Measurements from ENCODE around the gene ZNF780A. TPM values are rescaled to one million over a fixed set of nuclear protein-coding genes. Genes with fewer than 3 reads are reported as not detected.

The ZNF780A gene
- total RNA-seq, 4 donors from 2014 or later = 9.4 to 22.1 (median 15.5) TPM

- no peak for ATAC-seq
- Histone ChIP-seq H3K27ac (no peak overlapping the region), H3K4me3 (no peak overlapping the region), H3K27me3 (peaks cover 23% of the 10 kb centered on the region), H3K4me1 (no peaks in the 10 kb centered on the region), H3K9me3 (no peaks in the 10 kb centered on the region), H3K36me3 (no peaks in the 10 kb centered on the region)
- TF ChIP-seq POLR2AphosphoS5 (IDR thresholded peaks at IDR 0.05) (no peak), EP300 (IDR thresholded peaks at IDR 0.05) (no peak), CTCF (IDR thresholded peaks at IDR 0.05) (no peak), POLR2A (IDR thresholded peaks at IDR 0.05) (no peak)
- WGBS, 2 donors (ENCODE audit: low coverage in 1 of 2) = 73 to 75% methylated on average over 1 of the region's 1 CpG
These were observed 11.1 kb upstream of the ZNF780A start for GRCh38 chr19:40101813-40102212.

DNA sequence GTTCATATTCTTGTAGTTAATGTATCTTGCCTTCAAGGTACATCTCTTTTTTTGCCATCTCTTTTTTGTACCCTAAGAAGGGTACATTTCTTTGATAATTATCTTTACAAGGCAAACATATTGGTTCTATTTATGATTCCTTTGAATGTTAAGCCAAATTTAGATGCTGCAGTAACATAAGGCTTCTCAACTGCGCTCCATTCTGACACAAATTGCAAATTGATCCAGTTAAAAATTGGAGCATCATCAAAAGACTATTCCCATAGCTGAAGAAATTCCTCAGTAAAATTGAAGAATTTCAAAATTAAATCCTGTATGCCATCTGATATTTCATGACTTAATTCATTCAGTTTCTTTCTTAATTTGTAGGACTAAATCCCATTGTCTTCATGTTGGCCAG lies 2.7 kb upstream of the ZNF780A start:
- ATAC-seq = no peak
- WGBS, 2 donors (ENCODE audit: low coverage in 1 of 2) = 88 to 89% methylated on average over 1 of the region's 1 CpG
- H3K27ac ChIP-seq = no peak overlapping the region

GRCh38 chr19:40091205-40092129 lies 724 bp upstream of the ZNF780A start:
- peak overlapping the region; percentile 72 to 97 for H3K4me3 ChIP-seq
- H3K27ac ChIP-seq = peak overlapping the region; percentile 87 to 97 (median 94)
- no peak for ATAC-seq
- H3K36me3 ChIP-seq = no peaks in the 10 kb centered on the region
- 28 to 34% methylated on average over 8 of the region's 10 CpGs for WGBS, 2 donors (ENCODE audit: low coverage in 1 of 2)
- peaks cover 18% of the 10 kb centered on the region for H3K27me3 ChIP-seq
- H3K4me1 ChIP-seq = peaks cover 0 to 26% (median 2%) of the 10 kb centered on the region in 3 donors
- TF ChIP-seq POLR2A (IDR thresholded peaks at IDR 0.05) (no peak), EP300 (IDR thresholded peaks at IDR 0.05) (no peak), CTCF (IDR thresholded peaks at IDR 0.05) (no peak), POLR2AphosphoS5 (IDR thresholded peaks at IDR 0.05) (no peak)
- H3K9me3 ChIP-seq = no peaks in the 10 kb centered on the region

More for the DNA sequence above, 2.7 kb upstream of the ZNF780A start:
- Histone ChIP-seq H3K27me3 (peaks cover 35% of the 10 kb centered on the region), H3K4me3 (no peak overlapping the region), H3K4me1 (peaks cover 0 to 21% (median 2%) of the 10 kb centered on the region in 3 donors), H3K36me3 (no peaks in the 10 kb centered on the region), H3K9me3 (no peaks in the 10 kb centered on the region)
- no peak for TF ChIP-seq EP300 (IDR thresholded peaks at IDR 0.05)

DNA sequence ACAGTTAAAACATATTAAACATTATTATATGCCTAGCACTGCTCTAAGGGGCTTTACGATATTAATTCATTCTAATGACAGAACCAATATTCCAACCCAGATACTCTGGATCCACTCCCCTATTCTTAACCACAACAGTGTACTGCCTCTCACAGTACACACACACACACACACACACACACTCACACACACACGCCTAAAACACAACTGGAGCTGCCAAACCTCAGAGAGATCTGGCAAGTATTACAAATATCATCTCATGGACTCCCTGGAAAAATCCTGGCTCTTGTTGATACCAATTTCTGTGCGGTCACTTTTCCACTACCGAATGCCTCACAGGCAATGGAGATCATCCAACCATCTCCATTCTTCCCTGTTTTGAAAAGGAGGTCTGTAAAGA lies 1.3 kb downstream of the ZNF780A start:
- no peaks in the 10 kb centered on the region for H3K27me3 ChIP-seq
- H3K9me3 ChIP-seq = no peaks in the 10 kb centered on the region
- H3K4me3 ChIP-seq = peak overlapping the region; percentile 72 to 97
- peaks cover 0 to 26% (median 2%) of the 10 kb centered on the region in 3 donors for H3K4me1 ChIP-seq
- peaks cover 0 to 6% of the 10 kb centered on the region in 2 donors for H3K36me3 ChIP-seq
- no peak for ATAC-seq
- peak overlapping the region in 3 of 4 donors; percentile 87 to 97 (median 91) for H3K27ac ChIP-seq
- TF ChIP-seq EP300 (IDR thresholded peaks at IDR 0.05) (no peak), POLR2AphosphoS5 (IDR thresholded peaks at IDR 0.05) (no peak), CTCF (IDR thresholded peaks at IDR 0.05) (no peak), POLR2A (IDR thresholded peaks at IDR 0.05) (no peak)
- WGBS, 2 donors (ENCODE audit: low coverage in 1 of 2) = 44 to 45% methylated on average over 4 of the region's 4 CpGs

- Histone ChIP-seq H3K27me3 (no peaks in the 10 kb centered on the region), H3K9me3 (no peaks in the 10 kb centered on the region), H3K36me3 (peaks cover 0 to 16% of the 10 kb centered on the region in 2 donors), H3K4me3 (no peak overlapping the region), H3K27ac (no peak overlapping the region), H3K4me1 (peaks cover 0 to 26% (median 2%) of the 10 kb centered on the region in 3 donors)
- no peak for ATAC-seq
- WGBS, 2 donors (ENCODE audit: low coverage in 1 of 2) = 69 to 87% methylated on average over 5 of the region's 5 CpGs
- TF ChIP-seq POLR2AphosphoS5 (IDR thresholded peaks at IDR 0.05) (no peak), EP300 (IDR thresholded peaks at IDR 0.05) (no peak), POLR2A (IDR thresholded peaks at IDR 0.05) (no peak), CTCF (IDR thresholded peaks at IDR 0.05) (no peak)
These were observed 2.3 kb downstream of the ZNF780A start for GRCh38 chr19:40088299-40089047.

Data from gastroesophageal sphincter (tissue), 4 donors.